K562 (cell line): Measurements from ENCODE around the gene AGBL1. TPM values are rescaled to one million over a fixed set of nuclear protein-coding genes. Genes with fewer than 3 reads are reported as not detected.

Source experiments
- ARID3A ChIP-seq: IDR thresholded peaks from 2 replicates; pipeline ENCODE4 v1.6.1; 2012; ENCODE audit warnings: low read depth, low read length, improper control_type of control experiment, borderline replicate concordance
- HDAC6 ChIP-seq: IDR thresholded peaks from 2 replicates; pipeline ENCODE4 v1.6.1; 2012; ENCODE audit warnings: low read depth, mild to moderate bottlenecking, control low read depth, inconsistent platforms, low read length, moderate library complexity
- NKRF ChIP-seq: fragments of 450-650 bp; IDR thresholded peaks from 2 replicates; pipeline ENCODE4 v1.6.1; 2016; ENCODE audit warnings: borderline replicate concordance
- NR4A1 ChIP-seq, 2 experiments: fragments of 250-450 bp in 1 of 2; fragments of 450-650 bp in 1 of 2; sonication (Bioruptor Pico) in 1 of 2; IDR thresholded peaks; 2 replicates each; pipeline versions ENCODE4 v1.4.0 to v1.6.1; 2016 to 2020; ENCODE audit warnings: mild to moderate bottlenecking in 2 of 2, missing compliant biosample characterization in 1 of 2, missing genetic modification characterization in 1 of 2, moderate library complexity in 1 of 2
- TAF1 ChIP-seq: IDR thresholded peaks from 2 replicates; pipeline ENCODE4 v1.6.1; 2011; ENCODE audit warnings: mild to moderate bottlenecking, low read length, moderate library complexity; ENCODE audit not compliant: insufficient read depth, control insufficient read depth, severe bottlenecking; ENCODE audit errors: extremely low read depth
- TEAD2 ChIP-seq: fragments of 450-650 bp; IDR thresholded peaks from 2 replicates; pipeline ENCODE4 v1.6.1; 2016; ENCODE audit warnings: missing genetic modification characterization, control low read depth, missing compliant biosample characterization
- USF2 ChIP-seq: sonication (generic); formaldehyde crosslinking; IDR thresholded peaks from 2 replicates; pipeline ENCODE4 v1.5.0; 2020; ENCODE audit warnings: missing genetic modification reagents
- XRCC5 ChIP-seq: fragments of 200-400 bp; formaldehyde crosslinking; IDR thresholded peaks from 2 replicates; pipeline ENCODE4 v1.6.1; 2017; ENCODE audit warnings: low read depth, mild to moderate bottlenecking, low read length
- ZBTB40 ChIP-seq, 2 experiments: fragments of 450-650 bp in 1 of 2; sonication (generic) in 1 of 2; formaldehyde crosslinking in 1 of 2; IDR thresholded peaks; 2 replicates each; pipeline versions ENCODE4 v1.7.1 to v1.9.0; 2016 to 2022; ENCODE audit warnings: inconsistent platforms in 1 of 2, mild to moderate bottlenecking in 1 of 2, missing genetic modification reagents in 1 of 2
- ZNF740 ChIP-seq, 3 experiments: fragments of 200-800 bp in 1 of 3; sonication (Bioruptor generic) in 1 of 3; sonication (generic) in 1 of 3; formaldehyde crosslinking in 1 of 3; IDR thresholded peaks; 2 replicates each; pipeline versions ENCODE4 v1.6.1 to v1.8.0; 2016 to 2022; ENCODE audit warnings: mild to moderate bottlenecking in 2 of 3, missing compliant biosample characterization in 2 of 3, missing genetic modification characterization in 2 of 3, missing genetic modification reagents in 1 of 3
- polyA plus RNA-seq, 8 experiments: library from polyadenylated mRNA; depleted of rRNA in 4 of 8; stranded (reverse) in 5 of 8; unstranded in 3 of 8; fragments of >200 nt; fragmentation: Nextera tagmentation in 2 of 8; fragmentation: Illumina TruSeq in 1 of 8; extraction: Ambion mirVana in 2 of 8; extraction: Trizol in 1 of 8; gene quantifications; 2 replicates each; pipeline versions ENCODE4 v1.2.1 to v1.2.3, GENCODE V29; 2011 to 2014; ENCODE audit warnings: inconsistent platforms in 1 of 8, missing spikeins in 1 of 8
- total RNA-seq, 7 experiments: library from RNA; depleted of rRNA in 6 of 7; stranded (reverse); fragments of >200 nt in 6 of 7; fragmentation: Illumina TruSeq in 2 of 7; extraction: Trizol in 2 of 7; gene quantifications; 2 replicates each; pipeline versions ENCODE4 v1.2.1 to v1.2.3, GENCODE V29; 2011 to 2021; ENCODE audit warnings: low replicate concordance in 1 of 7

Gene AGBL1
- total and polyA plus RNA-seq, 9 of the 15 experiments (the other 6 are each of a cell fraction or from before 2014, with no cell fraction given): not detected

GRCh38 chr15:86162641-86163040 lies 83.0 kb downstream of the AGBL1 start (continued):
- no peak for TF ChIP-seq ZBTB40 (IDR thresholded peaks at IDR 0.05)
- TF ChIP-seq ZBTB40 (CRISPR knock-in tag; IDR thresholded peaks at IDR 0.05): no peak
- no peak for TF ChIP-seq USF2
- TF ChIP-seq ARID3A: no peak
- TF ChIP-seq TEAD2: no peak
- no peak for TF ChIP-seq HDAC6
- TF ChIP-seq NKRF: no peak
- no peak for TF ChIP-seq XRCC5
- no peak for TF ChIP-seq TAF1
- TF ChIP-seq ZNF740 (CRISPR knock-in tag; IDR thresholded peaks at IDR 0.05): no peak
- TF ChIP-seq ZNF740 (tag; IDR thresholded peaks at IDR 0.05): no peak
- TF ChIP-seq NR4A1 (CRISPR knock-in tag; IDR thresholded peaks at IDR 0.05): no peak
- TF ChIP-seq NR4A1 (tag; IDR thresholded peaks at IDR 0.05): no peak
